ENCODE results near the gene TBCD. TPM values are rescaled to one million over a fixed set of nuclear protein-coding genes. Genes with fewer than 3 reads are reported as not detected.

The TBCD gene
- total and polyA plus RNA-seq, 2 donors (not counting 1 experiment from before 2014, with no cell fraction given): 22.1 to 36.7 TPM

DNA sequence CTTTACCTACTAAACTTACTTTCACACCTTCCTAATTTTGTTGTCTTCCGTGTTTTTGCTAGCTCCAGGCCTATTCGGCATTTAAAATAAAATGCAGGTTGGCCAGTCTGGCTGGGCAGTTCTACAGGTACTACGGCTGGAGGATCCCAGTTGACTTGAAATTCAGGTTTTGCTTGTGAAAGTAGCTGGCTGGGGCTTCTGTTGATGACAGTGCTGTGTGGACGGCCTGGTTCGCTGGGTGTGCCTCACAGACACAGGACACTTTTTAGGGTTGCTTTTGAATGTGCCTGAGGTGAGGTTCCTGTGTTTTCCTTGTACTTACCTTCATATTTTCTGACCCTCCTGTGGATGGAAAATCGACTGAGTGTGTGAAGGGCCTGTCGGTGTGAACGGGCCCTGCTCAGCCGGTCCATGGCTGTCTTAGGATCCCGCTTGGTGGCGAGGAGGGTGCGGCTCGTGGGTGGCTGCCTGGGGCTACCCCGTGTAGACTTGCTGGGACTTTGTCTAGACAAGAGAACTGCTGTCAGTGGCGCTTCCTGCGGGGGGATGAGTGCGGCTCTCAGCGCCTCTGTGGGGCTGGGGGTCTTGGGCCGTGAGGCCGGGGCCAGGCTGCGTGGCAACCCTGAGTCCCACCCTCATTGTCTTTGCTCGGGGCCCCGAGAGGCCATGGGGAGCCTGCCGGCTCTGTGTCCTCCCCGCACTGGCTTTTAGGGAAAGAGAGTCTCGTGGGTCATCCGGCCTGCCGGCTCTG, 106.7 kb downstream of the TBCD start:
- Histone ChIP-seq H3K9me3 (ENCODE audit: control insufficient read depth, insufficient read depth, low read depth, low read length) (no peaks in the 10 kb centered on the region), H3K4me3 (replicated peaks in 1 of 4; ENCODE audit: control extremely low read depth in 1 of 4, insufficient read depth in 1 of 4, low read depth in 3 of 4, low read length in 4 of 4) (no peak overlapping the region), H3K4me1 (ENCODE audit: control insufficient read depth, extremely low read depth, insufficient read depth, low read length) (peaks cover 7% of the 10 kb centered on the region), H3K36me3 (ENCODE audit: control insufficient read depth, insufficient read depth, low read length) (no peaks in the 10 kb centered on the region), H3K9ac (ENCODE audit: insufficient read depth, low read length) (no peak overlapping the region), H3K27me3 (ENCODE audit: control insufficient read depth, insufficient read depth, low read length) (no peaks in the 10 kb centered on the region), H4K20me1 (ENCODE audit: control insufficient read depth, extremely low read depth, insufficient read depth, low read length) (no peaks in the 10 kb centered on the region), H3K79me2 (ENCODE audit: control insufficient read depth, insufficient read depth, low read length) (no peaks in the 10 kb centered on the region), H2AFZ (ENCODE audit: low read length) (no peak overlapping the region), H3K4me2 (ENCODE audit: extremely low read depth, insufficient read depth, low read length) (no peak overlapping the region), H3K27ac (ENCODE audit: insufficient read depth, low read length) (no peak overlapping the region)
- TF ChIP-seq, protein P1, sequence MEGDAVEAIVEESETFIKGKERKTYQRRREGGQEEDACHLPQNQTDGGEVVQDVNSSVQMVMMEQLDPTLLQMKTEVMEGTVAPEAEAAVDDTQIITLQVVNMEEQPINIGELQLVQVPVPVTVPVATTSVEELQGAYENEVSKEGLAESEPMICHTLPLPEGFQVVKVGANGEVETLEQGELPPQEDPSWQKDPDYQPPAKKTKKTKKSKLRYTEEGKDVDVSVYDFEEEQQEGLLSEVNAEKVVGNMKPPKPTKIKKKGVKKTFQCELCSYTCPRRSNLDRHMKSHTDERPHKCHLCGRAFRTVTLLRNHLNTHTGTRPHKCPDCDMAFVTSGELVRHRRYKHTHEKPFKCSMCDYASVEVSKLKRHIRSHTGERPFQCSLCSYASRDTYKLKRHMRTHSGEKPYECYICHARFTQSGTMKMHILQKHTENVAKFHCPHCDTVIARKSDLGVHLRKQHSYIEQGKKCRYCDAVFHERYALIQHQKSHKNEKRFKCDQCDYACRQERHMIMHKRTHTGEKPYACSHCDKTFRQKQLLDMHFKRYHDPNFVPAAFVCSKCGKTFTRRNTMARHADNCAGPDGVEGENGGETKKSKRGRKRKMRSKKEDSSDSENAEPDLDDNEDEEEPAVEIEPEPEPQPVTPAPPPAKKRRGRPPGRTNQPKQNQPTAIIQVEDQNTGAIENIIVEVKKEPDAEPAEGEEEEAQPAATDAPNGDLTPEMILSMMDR (conservative IDR thresholded peaks at IDR 0.05 in 1 of 2, IDR thresholded peaks at IDR 0.05 in 1 of 2; ENCODE audit: low read depth in 1 of 2, low read length in 2 of 2): no peak
- no peak for DNase-seq (ENCODE audit: low read depth in 2 of 2)

DNA sequence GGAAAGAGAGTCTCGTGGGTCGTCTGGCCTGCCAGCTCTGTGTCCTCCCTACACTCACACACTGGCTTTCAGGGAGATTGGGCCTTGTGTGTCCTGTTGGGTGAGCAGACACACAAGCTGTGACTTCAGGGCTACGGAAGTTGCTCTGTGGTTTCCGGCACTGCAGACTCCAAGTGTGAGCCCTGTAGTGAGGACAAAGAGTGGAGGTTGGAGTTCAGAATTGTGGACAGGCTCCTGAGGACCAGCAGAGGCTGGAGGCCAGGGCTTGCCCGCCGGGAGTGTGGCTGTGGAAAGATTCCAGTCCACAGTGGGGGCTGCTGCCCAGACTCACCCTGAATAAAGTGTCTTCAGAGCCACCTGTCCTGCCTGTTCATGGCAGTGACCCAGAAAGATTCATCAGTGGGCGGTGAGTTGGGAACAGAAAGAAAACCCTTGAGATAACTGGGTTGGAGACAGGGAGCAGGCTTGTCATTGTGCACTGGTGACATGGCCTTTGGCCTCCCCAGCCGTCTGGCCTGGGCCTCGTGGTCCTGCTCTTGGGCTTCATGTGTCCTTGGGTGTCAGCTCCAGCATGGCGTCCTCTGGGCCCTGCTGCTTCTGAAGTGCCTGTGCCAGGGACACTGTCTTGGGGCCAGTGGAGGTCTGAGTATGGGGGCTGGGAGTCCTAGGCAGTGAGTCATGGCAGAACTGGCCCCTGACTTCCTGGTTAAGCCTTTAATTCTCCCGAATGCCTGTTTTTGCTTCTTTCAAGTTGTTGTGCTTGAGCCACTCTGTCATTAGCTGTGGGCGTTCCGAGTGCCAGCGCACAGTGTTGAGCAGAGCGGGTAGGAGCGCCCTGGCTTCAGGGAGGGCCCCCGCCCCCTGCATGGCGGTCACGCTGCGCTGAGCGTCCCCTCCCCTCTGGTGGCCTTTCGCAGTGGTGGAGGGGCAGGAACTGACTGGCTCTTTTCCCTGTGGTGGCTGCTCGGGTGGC, 107.9 kb downstream of the TBCD start:
- H3K4me1 ChIP-seq (ENCODE audit: control insufficient read depth, extremely low read depth, insufficient read depth, low read length): peaks cover 7% of the 10 kb centered on the region
- no peaks in the 10 kb centered on the region for H3K9me3 ChIP-seq (ENCODE audit: control insufficient read depth, insufficient read depth, low read depth, low read length)
- no peaks in the 10 kb centered on the region for H4K20me1 ChIP-seq (ENCODE audit: control insufficient read depth, extremely low read depth, insufficient read depth, low read length)
- no peak overlapping the region for H2AFZ ChIP-seq (ENCODE audit: low read length)
- no peak overlapping the region for H3K4me2 ChIP-seq (ENCODE audit: extremely low read depth, insufficient read depth, low read length)
- H3K79me2 ChIP-seq (ENCODE audit: control insufficient read depth, insufficient read depth, low read length): no peaks in the 10 kb centered on the region
- TF ChIP-seq, protein P1 (conservative IDR thresholded peaks at IDR 0.05 in 1 of 2, IDR thresholded peaks at IDR 0.05 in 1 of 2; ENCODE audit: low read depth in 1 of 2, low read length in 2 of 2): no peak
- TF ChIP-seq EZH2 (IDR thresholded peaks at IDR 0.05; ENCODE audit: low read length, missing control alignments): no peak
- peak in 1 of 2 donors; percentile 86 for DNase-seq (ENCODE audit: low read depth in 2 of 2)
- H3K4me3 ChIP-seq (replicated peaks in 1 of 4; ENCODE audit: control extremely low read depth in 1 of 4, insufficient read depth in 1 of 4, low read depth in 3 of 4, low read length in 4 of 4): no peak overlapping the region
- no peaks in the 10 kb centered on the region for H3K27me3 ChIP-seq (ENCODE audit: control insufficient read depth, insufficient read depth, low read length)
- H3K9ac ChIP-seq (ENCODE audit: insufficient read depth, low read length): no peak overlapping the region
- peak overlapping the region; percentile 32 for H3K27ac ChIP-seq (ENCODE audit: insufficient read depth, low read length)
- H3K36me3 ChIP-seq (ENCODE audit: control insufficient read depth, insufficient read depth, low read length): no peaks in the 10 kb centered on the region

Data from fibroblast of lung (primary cell).